K562 (cell line): ENCODE measurements around the gene TENM4. TPM values are rescaled to one million over a fixed set of nuclear protein-coding genes. Genes with fewer than 3 reads are reported as not detected.

Experiments
- ATAC-seq: fragments of 200-7000 bp; cut with Tn5 transposase; 3 replicates; pipeline ENCODE4 v1.9.1; 2020; ENCODE audit warnings: moderate library complexity
- BruUV-seq: library from RNA; stranded (reverse); fragments of 400-500 nt; replicated peaks from 2 replicates; lab custom pipeline; 2021; lab: Mats Ljungman, UMichigan
- CTCF ChIA-PET: fragments of 300-600 bp; formaldehyde crosslinking; extraction: SDS; loops from one replicate; lab custom pipeline; 2021; ENCODE audit warnings: low intra/inter-chr PET ratio; lab: Yijun Ruan, JAX
- POLR2A ChIA-PET: fragments of 300-600, 350-650 bp; sonication (Branson Sonifier 250); formaldehyde crosslinking; extraction: SDS; loops from one replicate; lab custom pipeline; 2021; ENCODE audit warnings: antibody characterized with exemption, inconsistent platforms; lab: Yijun Ruan, JAX
- DNase-seq, 4 experiments: peaks; one replicate each; pipeline versions ENCODE4 v3.0.0 to v3.0.0-alpha.2; 2011 to 2018; ENCODE audit warnings: low spot score in 3 of 4, mixed read lengths in 3 of 4; ENCODE audit errors: extremely low read depth in 1 of 4
- FAIRE-seq: peaks from 2 replicates; lab custom pipeline; 2011; peaks lifted over from hg19 to GRCh38; lab: Jason Lieb, UNC
- H2AFZ ChIP-seq: 2 replicates; pipeline ENCODE4 v1.6.0; 2011; ENCODE audit warnings: low read depth, low read length, control low read depth, inconsistent platforms
- H3K27ac ChIP-seq: fragments of 200-600 bp; 3 replicates; pipeline ENCODE4 v1.8.0; 2011; ENCODE audit warnings: low read depth, mild to moderate bottlenecking, control low read depth, inconsistent platforms, low read length, moderate library complexity, mixed read lengths; ENCODE audit errors: extremely low read depth
- H3K27me3 ChIP-seq, 2 experiments: fragments of 300-600 bp in 1 of 2; 2 replicates in 1 of 2; 3 replicates in 1 of 2; pipeline versions ENCODE4 v1.6.0 to v1.8.0; 2011; ENCODE audit warnings: inconsistent platforms in 2 of 2, low read length in 2 of 2, mild to moderate bottlenecking in 1 of 2, mixed read lengths in 1 of 2, moderate library complexity in 1 of 2; ENCODE audit not compliant: control insufficient read depth in 2 of 2, insufficient read depth in 2 of 2
- H3K36me3 ChIP-seq: fragments of 300-600 bp; 3 replicates; pipeline ENCODE4 v1.8.0; 2011; ENCODE audit warnings: mild to moderate bottlenecking, low read length, inconsistent platforms; ENCODE audit not compliant: control insufficient read depth, insufficient read depth
- H3K4me1 ChIP-seq, 2 experiments: fragments of 200-600 bp in 1 of 2; replicated peaks in 1 of 2; 2 replicates in 1 of 2; 3 replicates in 1 of 2; pipeline versions ENCODE4 v1.5.1 to v1.8.0; 2011; ENCODE audit warnings: inconsistent platforms in 2 of 2, low read length in 2 of 2, mild to moderate bottlenecking in 1 of 2, mixed read lengths in 1 of 2, moderate library complexity in 1 of 2; ENCODE audit not compliant: control insufficient read depth in 2 of 2, insufficient read depth in 2 of 2
- H3K4me2 ChIP-seq: 2 replicates; pipeline ENCODE4 v1.6.1; 2011; ENCODE audit warnings: low read length, control low read depth, inconsistent platforms, mixed read lengths; ENCODE audit not compliant: insufficient read depth
- H3K4me3 ChIP-seq: fragments of 200-600 bp; sonication (generic), shearing (Covaris generic); 2 replicates; pipeline ENCODE4 v1.5.1; 2016; ENCODE audit warnings: control low read depth, inconsistent platforms
- H3K79me2 ChIP-seq: fragments of 200-600 bp; 3 replicates; pipeline ENCODE4 v1.8.0; 2011; ENCODE audit warnings: low read length, inconsistent platforms; ENCODE audit not compliant: control insufficient read depth, insufficient read depth
- H3K9ac ChIP-seq, 2 experiments: 2 replicates each; pipeline versions ENCODE4 v1.6.0 to v1.6.1; 2011; ENCODE audit warnings: low read depth in 2 of 2, low read length in 2 of 2, control low read depth in 1 of 2, inconsistent platforms in 1 of 2, mild to moderate bottlenecking in 1 of 2, mixed read lengths in 1 of 2; ENCODE audit not compliant: insufficient read depth in 1 of 2
- H3K9me1 ChIP-seq: one replicate; pipeline ENCODE4 v1.6.0; 2011; ENCODE audit warnings: inconsistent platforms, mild to moderate bottlenecking, low read length, moderate library complexity; ENCODE audit not compliant: control insufficient read depth, insufficient read depth
- H3K9me3 ChIP-seq: replicated peaks from 2 replicates; pipeline ENCODE4 v1.5.1; 2011; ENCODE audit warnings: low read depth, low read length, inconsistent platforms; ENCODE audit not compliant: control insufficient read depth, insufficient read depth
- H4K20me1 ChIP-seq: replicated peaks from 2 replicates; pipeline ENCODE4 v1.6.1; 2011; ENCODE audit warnings: low read length, inconsistent platforms, mixed read lengths; ENCODE audit not compliant: control insufficient read depth, insufficient read depth
- HOXB6 ChIP-seq: fragments of 250-450 bp; sonication (Bioruptor Pico); IDR thresholded peaks from 2 replicates; pipeline ENCODE4 v1.5.1; 2022; ENCODE audit warnings: mild to moderate bottlenecking, borderline replicate concordance
- MYNN ChIP-seq, 2 experiments: sonication (generic); formaldehyde crosslinking in 1 of 2; IDR thresholded peaks; 2 replicates each; pipeline versions ENCODE4 v1.5.0 to v1.6.1; 2016 to 2020; ENCODE audit warnings: antibody characterized with exemption in 1 of 2, missing genetic modification reagents in 1 of 2
- RBM14 ChIP-seq: fragments of 200-400 bp; formaldehyde crosslinking; IDR thresholded peaks from 2 replicates; pipeline ENCODE4 v1.6.1; 2018; ENCODE audit warnings: low read depth, mild to moderate bottlenecking, low read length, moderate library complexity, borderline replicate concordance; ENCODE audit not compliant: insufficient read depth
- WGBS: fragments of 100-300 bp; shearing (Covaris generic); methylation state at CpG from one replicate; pipeline ENCODE4 v1.1.6; 2016; ENCODE audit warnings: low coverage, mixed read lengths; ENCODE audit not compliant: insufficient coverage; ENCODE audit errors: missing lambda C conversion rate; 5-methylcytosine and 5-hydroxymethylcytosine counted together
- in situ Hi-C: fragments of 300-500 bp; cut with MboI; formaldehyde crosslinking; loops from 4 replicates; pipeline ENCODE4 v1.15.0; 2018; ENCODE audit warnings: inconsistent platforms, mixed read lengths
- intact Hi-C: fragments of 100-400 bp; cut with micrococcal nuclease; formaldehyde crosslinking; loops from 2 replicates; pipeline ENCODE4 v1.14.2; 2022
- polyA plus RNA-seq, 8 experiments: library from polyadenylated mRNA; depleted of rRNA in 4 of 8; stranded (reverse) in 5 of 8; unstranded in 3 of 8; fragments of >200 nt; fragmentation: Nextera tagmentation in 2 of 8; fragmentation: Illumina TruSeq in 1 of 8; extraction: Ambion mirVana in 2 of 8; extraction: Trizol in 1 of 8; gene quantifications; 2 replicates each; pipeline versions ENCODE4 v1.2.1 to v1.2.3, GENCODE V29; 2011 to 2014; ENCODE audit warnings: inconsistent platforms in 1 of 8, missing spikeins in 1 of 8
- total RNA-seq, 7 experiments: library from RNA; depleted of rRNA in 6 of 7; stranded (reverse); fragments of >200 nt in 6 of 7; fragmentation: Illumina TruSeq in 2 of 7; extraction: Trizol in 2 of 7; gene quantifications; 2 replicates each; pipeline versions ENCODE4 v1.2.1 to v1.2.3, GENCODE V29; 2011 to 2021; ENCODE audit warnings: low replicate concordance in 1 of 7
- TF ChIP-seq, protein P1 (sequence below): IDR thresholded peaks from 2 replicates; pipeline ENCODE4 v1.6.1; 2012; ENCODE audit warnings: low read depth, low read length, improper control_type of control experiment, borderline replicate concordance
- TF ChIP-seq, protein P2 (sequence below): sonication (generic); formaldehyde crosslinking; IDR thresholded peaks from 2 replicates; pipeline ENCODE4 v1.5.0; 2020; ENCODE audit warnings: missing genetic modification reagents

TENM4 gene
- total and polyA plus RNA-seq, 9 of the 15 experiments (the other 6 are each of a cell fraction or from before 2014, with no cell fraction given), result 0.16 TPM; not detected in 8

DNA sequence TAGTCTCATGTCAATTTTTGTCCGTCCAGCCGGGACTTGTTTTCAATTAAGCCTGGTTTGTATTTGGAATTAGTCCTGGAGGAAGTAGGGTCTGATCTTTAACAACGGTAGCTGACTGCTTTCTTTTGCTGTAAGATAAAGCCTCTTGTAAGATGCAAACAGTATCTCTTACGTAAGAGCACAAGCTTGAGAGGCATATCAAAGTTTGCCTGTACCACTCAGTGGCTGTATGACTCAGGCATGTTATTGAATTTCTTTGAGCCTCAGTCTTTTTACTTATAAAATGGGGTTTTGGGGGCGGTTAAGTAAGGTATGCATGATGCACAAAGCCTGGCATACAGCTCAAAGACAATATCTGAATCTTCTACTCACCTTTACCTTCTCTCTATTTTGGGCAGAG lies 667.8 kb downstream of the TENM4 start:
- Histone ChIP-seq H3K9ac (no peak overlapping the region), H3K4me2 (no peak overlapping the region), H3K9me3 (no peaks in the 10 kb centered on the region), H4K20me1 (no peaks in the 10 kb centered on the region), H2AFZ (no peak overlapping the region), H3K4me1 (no peaks in the 10 kb centered on the region), H3K27me3 (0 out of 5 replicates have a peak, but pooled peaks cover 0 to under 1% of the 10 kb centered on the region in 2 experiments), H3K36me3 (no peaks in the 10 kb centered on the region), H3K27ac (no peak overlapping the region), H3K79me2 (no peaks in the 10 kb centered on the region), H3K9me1 (no peaks in the 10 kb centered on the region), H3K4me3 (no peak overlapping the region)
- intact Hi-C loops (no loop called here), in situ Hi-C loops (no loop called here)
- 3% methylated on average over 5 of the region's 5 CpGs for WGBS
- CTCF ChIA-PET, result no interaction called here
- no TSS peak for BruUV-seq
- TF ChIP-seq MYNN (IDR thresholded peaks at IDR 0.05) (no peak), MYNN (CRISPR knock-in tag; IDR thresholded peaks at IDR 0.05) (no peak)
- TF ChIP-seq, protein P1, sequence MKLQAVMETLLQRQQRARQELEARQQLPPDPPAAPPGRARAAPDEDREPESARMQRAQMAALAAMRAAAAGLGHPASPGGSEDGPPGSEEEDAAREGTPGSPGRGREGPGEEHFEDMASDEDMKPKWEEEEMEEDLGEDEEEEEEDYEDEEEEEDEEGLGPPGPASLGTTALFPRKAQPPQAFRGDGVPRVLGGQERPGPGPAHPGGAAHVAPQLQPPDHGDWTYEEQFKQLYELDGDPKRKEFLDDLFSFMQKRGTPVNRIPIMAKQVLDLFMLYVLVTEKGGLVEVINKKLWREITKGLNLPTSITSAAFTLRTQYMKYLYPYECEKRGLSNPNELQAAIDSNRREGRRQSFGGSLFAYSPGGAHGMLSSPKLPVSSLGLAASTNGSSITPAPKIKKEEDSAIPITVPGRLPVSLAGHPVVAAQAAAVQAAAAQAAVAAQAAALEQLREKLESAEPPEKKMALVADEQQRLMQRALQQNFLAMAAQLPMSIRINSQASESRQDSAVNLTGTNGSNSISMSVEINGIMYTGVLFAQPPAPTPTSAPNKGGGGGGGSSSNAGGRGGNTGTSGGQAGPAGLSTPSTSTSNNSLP, result no peak
- no peak for ATAC-seq
- FAIRE-seq, result no peak
- POLR2A ChIA-PET, result no interaction called here
- no peak for DNase-seq

DNA sequence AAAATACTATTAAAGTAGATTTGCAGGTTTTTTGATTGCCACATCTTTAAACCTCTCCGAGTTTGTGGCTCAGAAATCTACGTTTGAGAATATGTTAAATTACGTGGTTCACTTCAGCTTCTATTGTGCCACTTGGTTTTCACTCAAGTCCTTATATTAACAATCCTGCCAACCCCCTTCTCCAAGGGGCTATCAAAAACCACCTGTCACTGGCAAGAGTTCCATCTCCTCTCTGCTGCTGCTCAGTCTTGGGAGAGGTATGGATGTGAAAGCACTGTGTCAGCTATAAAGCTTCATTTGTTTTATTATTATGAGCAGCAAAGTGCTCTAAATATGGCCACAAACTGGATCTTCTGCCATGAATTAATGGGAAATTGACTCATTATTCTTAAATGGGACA lies 668.6 kb downstream of the TENM4 start:
- Histone ChIP-seq H3K79me2 (no peaks in the 10 kb centered on the region), H4K20me1 (no peaks in the 10 kb centered on the region), H3K9ac (no peak overlapping the region), H3K27ac (no peak overlapping the region), H3K4me2 (no peak overlapping the region), H3K4me3 (no peak overlapping the region), H3K9me3 (no peaks in the 10 kb centered on the region), H2AFZ (no peak overlapping the region), H3K9me1 (no peaks in the 10 kb centered on the region), H3K27me3 (peaks cover 0 to 4% of the 10 kb centered on the region in 2 experiments; a peak in 1 of 5 replicates), H3K4me1 (no peaks in the 10 kb centered on the region), H3K36me3 (no peaks in the 10 kb centered on the region)
- TF ChIP-seq HOXB6 (CRISPR knock-in tag) (no peak), RBM14 (no peak)
- TF ChIP-seq, protein P2, sequence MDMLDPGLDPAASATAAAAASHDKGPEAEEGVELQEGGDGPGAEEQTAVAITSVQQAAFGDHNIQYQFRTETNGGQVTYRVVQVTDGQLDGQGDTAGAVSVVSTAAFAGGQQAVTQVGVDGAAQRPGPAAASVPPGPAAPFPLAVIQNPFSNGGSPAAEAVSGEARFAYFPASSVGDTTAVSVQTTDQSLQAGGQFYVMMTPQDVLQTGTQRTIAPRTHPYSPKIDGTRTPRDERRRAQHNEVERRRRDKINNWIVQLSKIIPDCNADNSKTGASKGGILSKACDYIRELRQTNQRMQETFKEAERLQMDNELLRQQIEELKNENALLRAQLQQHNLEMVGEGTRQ (CRISPR knock-in tag), result no peak
- CTCF ChIA-PET, result no interaction called here
- ATAC-seq (no peak), FAIRE-seq (no peak), DNase-seq (no peak)
- in situ Hi-C loops (no loop called here), intact Hi-C loops (no loop called here)
- POLR2A ChIA-PET, result no interaction called here
- 2% methylated on average over 3 of the region's 3 CpGs for WGBS
- no TSS peak for BruUV-seq
